Natural killer cell (primary cell): ENCODE results near the gene PCK1. TPM values are rescaled to one million over a fixed set of nuclear protein-coding genes. Genes with fewer than 3 reads are reported as not detected.
A peak's percentile ranks its signal among the peaks of the same experiment; 100 is the strongest.

Experiments used
- ATAC-seq, 3 donors: fragments of 150-1000 bp in 2 of 3; fragments of 200-7000 bp in 1 of 3; cut with Tn5 transposase; 1 replicate in 1 of 3; 2 replicates in 2 of 3; pipeline ENCODE4 v1.10.0; 2021; ENCODE audit warnings: mild to moderate bottlenecking in 2 of 3, moderate library complexity in 2 of 3
- DNase-seq, 2 donors: peaks; one replicate each; pipeline versions ENCODE4 v3.0.0 to v3.0.0-alpha.2; 2013 to 2021; ENCODE audit warnings: mixed read lengths in 1 of 2
- H3K27ac ChIP-seq: one replicate; pipeline ENCODE4 v1.5.1; 2013; ENCODE audit warnings: mild to moderate bottlenecking, low read length
- H3K27me3 ChIP-seq: one replicate; pipeline ENCODE4 v1.6.1; 2013; ENCODE audit warnings: low read length; ENCODE audit not compliant: control insufficient read depth, insufficient read depth
- H3K36me3 ChIP-seq: one replicate; pipeline ENCODE4 v1.6.1; 2013; ENCODE audit warnings: low read length; ENCODE audit not compliant: control insufficient read depth, insufficient read depth
- H3K4me1 ChIP-seq: one replicate; pipeline ENCODE4 v1.6.1; 2013; ENCODE audit warnings: low read length; ENCODE audit not compliant: control insufficient read depth, insufficient read depth
- H3K4me3 ChIP-seq: one replicate; pipeline ENCODE4 v1.5.1; 2013; ENCODE audit warnings: low read length
- H3K9me3 ChIP-seq: one replicate; pipeline ENCODE4 v1.6.1; 2013; ENCODE audit warnings: low read length; ENCODE audit not compliant: control insufficient read depth, insufficient read depth
- H3K27ac Mint-ChIP-seq, 2 donors: one replicate each; pipeline ENCODE4 v1.8.0; 2022; ENCODE audit warnings: mild to moderate bottlenecking in 2 of 2, mixed read lengths in 2 of 2, moderate library complexity in 1 of 2
- H3K27me3 Mint-ChIP-seq, 2 donors: one replicate each; pipeline ENCODE4 v1.8.0; 2022; ENCODE audit warnings: low read depth in 2 of 2, mixed read lengths in 2 of 2
- H3K36me3 Mint-ChIP-seq: one replicate; pipeline ENCODE4 v1.8.0; 2022; ENCODE audit warnings: mixed read lengths
- H3K4me1 Mint-ChIP-seq, 2 donors: one replicate each; pipeline ENCODE4 v1.8.0; 2022; ENCODE audit warnings: mixed read lengths in 2 of 2
- H3K4me3 Mint-ChIP-seq: one replicate; pipeline ENCODE4 v1.8.0; 2022; ENCODE audit warnings: mild to moderate bottlenecking, moderate library complexity, mixed read lengths
- H3K9me3 Mint-ChIP-seq, 2 donors: one replicate each; pipeline ENCODE4 v1.8.0; 2022; ENCODE audit warnings: mixed read lengths in 2 of 2
- WGBS: methylation state at CpG from one replicate; pipeline ENCODE4 v1.1.7; 2013; ENCODE audit warnings: missing lambda C conversion rate; ENCODE audit not compliant: insufficient coverage; 5-methylcytosine and 5-hydroxymethylcytosine counted together
- intact Hi-C: fragments of 100-400 bp; cut with micrococcal nuclease; formaldehyde crosslinking; loops from one replicate; pipeline ENCODE4 v1.14.2; 2022
- total RNA-seq, 4 donors: library from RNA; stranded (reverse); fragments of 120-200 nt in 1 of 4; gene quantifications; one replicate each; pipeline versions ENCODE4 v1.2.3 to v1.2.4, GENCODE V29; 2013 to 2022
- TF ChIP-seq, protein P1 (sequence below): fragments of 200-600 bp; IDR thresholded peaks from one replicate; pipeline ENCODE4 v1.8.0; 2022; ENCODE audit warnings: antibody characterized with exemption

The PCK1 gene
- total RNA-seq, 3 donors from 2014 or later (not counting 1 experiment from before 2014, with no cell fraction given): not detected

- H3K36me3 Mint-ChIP-seq: peaks cover 23% of the 10 kb centered on the region
- H3K36me3 ChIP-seq: peaks cover 83% of the 10 kb centered on the region
Measured at GRCh38 chr20:57611586-57612311, 50.8 kb downstream of the PCK1 start.

GRCh38 chr20:57612436-57612835 is 51.5 kb downstream of the PCK1 start:
- Histone ChIP-seq H3K4me3 (no peak overlapping the region), H3K27me3 (no peaks in the 10 kb centered on the region), H3K27ac (no peak overlapping the region), H3K36me3 (peaks cover 82% of the 10 kb centered on the region), H3K4me1 (peaks cover 20% of the 10 kb centered on the region), H3K9me3 (no peaks in the 10 kb centered on the region)
- Mint-ChIP-seq H3K4me3 (no peak overlapping the region), H3K4me1 (peaks cover 15 to 26% of the 10 kb centered on the region in 2 donors), H3K9me3 (no peaks in the 10 kb centered on the region), H3K27me3 (no peaks in the 10 kb centered on the region), H3K36me3 (peaks cover 16% of the 10 kb centered on the region), H3K27ac (no peak overlapping the region)
- intact Hi-C loops: no loop called here
- ATAC-seq (no peak), DNase-seq (no peak)
- WGBS: 88% methylated on average over 7 of the region's 7 CpGs
- TF ChIP-seq, protein P1, sequence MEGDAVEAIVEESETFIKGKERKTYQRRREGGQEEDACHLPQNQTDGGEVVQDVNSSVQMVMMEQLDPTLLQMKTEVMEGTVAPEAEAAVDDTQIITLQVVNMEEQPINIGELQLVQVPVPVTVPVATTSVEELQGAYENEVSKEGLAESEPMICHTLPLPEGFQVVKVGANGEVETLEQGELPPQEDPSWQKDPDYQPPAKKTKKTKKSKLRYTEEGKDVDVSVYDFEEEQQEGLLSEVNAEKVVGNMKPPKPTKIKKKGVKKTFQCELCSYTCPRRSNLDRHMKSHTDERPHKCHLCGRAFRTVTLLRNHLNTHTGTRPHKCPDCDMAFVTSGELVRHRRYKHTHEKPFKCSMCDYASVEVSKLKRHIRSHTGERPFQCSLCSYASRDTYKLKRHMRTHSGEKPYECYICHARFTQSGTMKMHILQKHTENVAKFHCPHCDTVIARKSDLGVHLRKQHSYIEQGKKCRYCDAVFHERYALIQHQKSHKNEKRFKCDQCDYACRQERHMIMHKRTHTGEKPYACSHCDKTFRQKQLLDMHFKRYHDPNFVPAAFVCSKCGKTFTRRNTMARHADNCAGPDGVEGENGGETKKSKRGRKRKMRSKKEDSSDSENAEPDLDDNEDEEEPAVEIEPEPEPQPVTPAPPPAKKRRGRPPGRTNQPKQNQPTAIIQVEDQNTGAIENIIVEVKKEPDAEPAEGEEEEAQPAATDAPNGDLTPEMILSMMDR: no peak

More at GRCh38 chr20:57611586-57612311, 50.8 kb downstream of the PCK1 start:
- H3K27ac ChIP-seq: no peak overlapping the region
- peaks cover 13% of the 10 kb centered on the region for H3K4me1 ChIP-seq
- intact Hi-C loops: no loop called here
- no peaks in the 10 kb centered on the region for H3K27me3 ChIP-seq
- no peaks in the 10 kb centered on the region for H3K9me3 ChIP-seq
- DNase-seq: peak in 1 of 2 donors; percentile 12
- H3K4me3 ChIP-seq: no peak overlapping the region
- H3K27ac Mint-ChIP-seq: no peak overlapping the region
- no peaks in the 10 kb centered on the region for H3K9me3 Mint-ChIP-seq
- TF ChIP-seq, protein P1: no peak
- no peak overlapping the region for H3K4me3 Mint-ChIP-seq
- no peak for ATAC-seq
- peaks cover 14 to 26% of the 10 kb centered on the region in 2 donors for H3K4me1 Mint-ChIP-seq
- H3K27me3 Mint-ChIP-seq: no peaks in the 10 kb centered on the region
- 96% methylated on average over 17 of the region's 18 CpGs for WGBS

DNA sequence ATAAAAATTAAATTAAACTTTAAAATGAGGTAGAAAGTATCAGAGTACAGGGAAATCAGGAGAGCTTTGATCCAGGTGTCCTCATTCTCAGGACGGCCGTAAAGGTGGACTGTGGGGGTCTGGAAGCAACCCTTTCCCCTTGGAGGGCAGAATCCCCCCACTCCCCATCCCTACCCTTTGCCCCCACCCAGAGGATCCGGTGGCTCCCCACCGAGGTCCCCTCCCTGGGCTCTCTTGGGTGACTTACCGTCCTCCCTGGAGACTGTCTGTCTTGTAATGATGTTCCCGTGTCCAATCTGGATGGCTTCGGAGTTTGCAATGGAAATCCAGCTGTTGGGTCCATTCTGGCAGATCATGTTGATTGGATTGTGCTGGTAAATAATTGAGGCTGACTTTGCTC is 52.0 kb downstream of the PCK1 start:
- Histone ChIP-seq H3K4me3 (no peak overlapping the region), H3K4me1 (peaks cover 25% of the 10 kb centered on the region), H3K9me3 (no peaks in the 10 kb centered on the region), H3K27me3 (no peaks in the 10 kb centered on the region), H3K27ac (no peak overlapping the region), H3K36me3 (peaks cover 82% of the 10 kb centered on the region)
- TF ChIP-seq, protein P1: no peak
- intact Hi-C loops: no loop called here
- Mint-ChIP-seq H3K27me3 (no peaks in the 10 kb centered on the region), H3K27ac (no peak overlapping the region), H3K36me3 (peaks cover 13% of the 10 kb centered on the region), H3K4me1 (peaks cover 17 to 30% of the 10 kb centered on the region in 2 donors), H3K9me3 (no peaks in the 10 kb centered on the region), H3K4me3 (no peak overlapping the region)
- WGBS: 95% methylated on average over 7 of the region's 7 CpGs
- no peak for DNase-seq
- ATAC-seq: no peak

GRCh38 chr20:57613481-57613921 is 52.6 kb downstream of the PCK1 start:
- H3K27ac ChIP-seq: no peak overlapping the region
- intact Hi-C loops: no loop called here
- DNase-seq (no peak), ATAC-seq (no peak)
- peaks cover 31% of the 10 kb centered on the region for H3K4me1 ChIP-seq
- no peak overlapping the region for H3K27ac Mint-ChIP-seq
- H3K36me3 Mint-ChIP-seq: peaks cover 13% of the 10 kb centered on the region
- no peaks in the 10 kb centered on the region for H3K9me3 Mint-ChIP-seq
- no peak overlapping the region for H3K4me3 Mint-ChIP-seq
- H3K36me3 ChIP-seq: peaks cover 80% of the 10 kb centered on the region
- H3K27me3 ChIP-seq: no peaks in the 10 kb centered on the region
- no peaks in the 10 kb centered on the region for H3K9me3 ChIP-seq
- H3K27me3 Mint-ChIP-seq: no peaks in the 10 kb centered on the region
- TF ChIP-seq, protein P1: no peak
- no peak overlapping the region for H3K4me3 ChIP-seq
- WGBS: 92% methylated on average over 12 of the region's 12 CpGs
- peaks cover 22 to 35% of the 10 kb centered on the region in 2 donors for H3K4me1 Mint-ChIP-seq
